Kidney (tissue), 22 donors: ENCODE results near the gene PRR4. TPM values are rescaled to one million over a fixed set of nuclear protein-coding genes. Genes with fewer than 3 reads are reported as not detected.

Experiments used
- DNase-seq, 5 donors: peaks; one replicate each; pipeline ENCODE4 v3.0.0-alpha.2; 2013 to 2020
- FAIRE-seq: peaks from 2 replicates; lab custom pipeline; 2012; peaks lifted over from hg19 to GRCh38; lab: Jason Lieb, UNC
- H3K27ac ChIP-seq, 2 donors: one replicate each; pipeline ENCODE4 v1.7.0; 2013; ENCODE audit warnings: low read depth in 2 of 2, low read length in 2 of 2, inconsistent platforms in 1 of 2
- H3K27me3 ChIP-seq: one replicate; pipeline ENCODE4 v1.7.1; 2013; ENCODE audit warnings: low read length, inconsistent platforms; ENCODE audit not compliant: control insufficient read depth, insufficient read depth
- H3K36me3 ChIP-seq, 3 donors: one replicate each; pipeline versions ENCODE4 v1.7.0 to v1.7.1; 2013; ENCODE audit warnings: low read length in 3 of 3, control low read depth in 1 of 3, inconsistent platforms in 1 of 3; ENCODE audit not compliant: insufficient read depth in 3 of 3, control insufficient read depth in 2 of 3
- H3K4me1 ChIP-seq, 3 donors: one replicate each; pipeline versions ENCODE4 v1.7.0 to v1.7.1; 2013; ENCODE audit warnings: low read length in 3 of 3, inconsistent platforms in 1 of 3, low read depth in 1 of 3; ENCODE audit not compliant: control insufficient read depth in 2 of 3, insufficient read depth in 2 of 3
- H3K4me3 ChIP-seq, 3 donors: one replicate each; pipeline versions ENCODE4 v1.7.0 to v1.8.1; 2013; ENCODE audit warnings: low read length in 3 of 3, control low read depth in 1 of 3, inconsistent platforms in 1 of 3
- H3K9ac ChIP-seq, 3 donors: one replicate each; pipeline versions ENCODE4 v1.7.0 to v1.7.1; 2013; ENCODE audit warnings: low read length in 3 of 3, control low read depth in 1 of 3, inconsistent platforms in 1 of 3
- H3K9me3 ChIP-seq, 3 donors: one replicate each; pipeline versions ENCODE4 v1.7.0 to v1.7.1; 2013; ENCODE audit warnings: low read length in 3 of 3, control low read depth in 1 of 3, inconsistent platforms in 1 of 3; ENCODE audit not compliant: control insufficient read depth in 2 of 3, insufficient read depth in 1 of 3
- intact Hi-C: fragments of 100-400 bp; cut with DNase I; formaldehyde crosslinking; loops from one replicate; pipeline ENCODE4 v1.11.1; 2022
- long read RNA-seq, 10 donors: library from polyadenylated mRNA in 1 of 10; unstranded in 1 of 10; transcript quantifications; one replicate each; pipeline ENCODE4 v2.0.0 and lab custom pipeline, GENCODE V29; 2021 to 2026
- polyA plus RNA-seq: library from polyadenylated mRNA; stranded (reverse); fragments of 350-450 nt; fragmentation: Illumina TruSeq; extraction: RNeasy Lipid Tissue Mini Kit (QIAGEN cat#74804); gene quantifications from one replicate; pipeline ENCODE4 v1.2.3, GENCODE V29; 2014; ENCODE audit warnings: low read depth, low replicate concordance; ENCODE audit not compliant: insufficient read depth
- total RNA-seq: library from RNA; stranded (reverse); fragmentation: NEBNext Ultra II Directional; extraction: Animal tissue kit (Norgen Biotek cat#: 25700); gene quantifications from one replicate; pipeline ENCODE4 v1.2.1, GENCODE V29; 2021
- TF ChIP-seq, protein P1 (sequence below): IDR thresholded peaks from 3 replicates; pipeline ENCODE4 v1.5.1; 2012; ENCODE audit warnings: mild to moderate bottlenecking, moderate library complexity, borderline replicate concordance; ENCODE audit not compliant: insufficient read depth; ENCODE audit errors: extremely low read depth
- donor health status: control.
- donor health status: control.
- donor health status: control.
- donor health status: control.
- donor health status: control.
- donor health status: DM: yes; HTN: yes; CAD: no.
- donor health status: Normal renal cell carcinoma (clear cell type).

Gene PRR4, protein sequence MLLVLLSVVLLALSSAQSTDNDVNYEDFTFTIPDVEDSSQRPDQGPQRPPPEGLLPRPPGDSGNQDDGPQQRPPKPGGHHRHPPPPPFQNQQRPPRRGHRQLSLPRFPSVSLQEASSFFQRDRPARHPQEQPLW
- 1.8 TPM for total RNA-seq
- 3.2 TPM for polyA plus RNA-seq
- long read RNA-seq, donor 1: 0 reads
- long read RNA-seq, donor 2: 0 reads
- long read RNA-seq, donor 3: 0 reads
- long read RNA-seq, donor 4: 0 reads
- long read RNA-seq, donor 5: 0 reads
- long read RNA-seq, donor 6: 0 reads
- long read RNA-seq, donor 7: 0 reads
- long read RNA-seq, donor 8: 0 reads
- long read RNA-seq, donor 9: 0 reads
- long read RNA-seq, donor 10, partial matches to known transcripts: 5 of 5 reads
- long read RNA-seq, donor 10, other reads (novel, unspliced or antisense): 0 of 5 reads

DNA sequence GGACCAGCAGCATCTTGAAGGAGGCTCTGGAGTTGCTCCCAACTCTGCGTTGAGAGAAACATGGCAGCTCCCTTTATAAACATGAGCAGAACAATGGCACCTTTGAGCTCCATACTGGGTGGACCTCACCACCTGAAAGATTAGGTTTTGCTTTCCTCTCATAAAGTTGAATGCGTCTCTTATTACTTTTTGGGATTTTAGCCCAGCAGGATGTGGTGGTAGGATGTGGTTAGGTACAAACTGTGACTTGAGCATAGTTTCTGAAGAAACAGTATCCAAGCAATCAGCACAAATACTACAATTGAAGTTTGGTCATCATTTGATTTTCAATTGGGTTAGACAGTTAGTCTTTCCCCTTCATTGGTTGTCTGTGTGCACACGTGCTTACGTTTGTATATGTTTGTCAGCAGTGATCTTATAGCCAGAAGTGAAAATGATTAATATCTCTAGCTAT, at the start of gene PRR4:
PRR4 (minus strand) TSS at position 51 of the 454 bp plus-strand sequence; CDS start at position 13, 38 bp downstream.
- peaks cover 0 to 2% (median 0%) of the 10 kb centered on the region in 3 donors for H3K36me3 ChIP-seq
- no peaks in the 10 kb centered on the region for H3K9me3 ChIP-seq
- intact Hi-C loops: no loop called here
- no peaks in the 10 kb centered on the region for H3K4me1 ChIP-seq
- no peaks in the 10 kb centered on the region for H3K27me3 ChIP-seq
- H3K27ac ChIP-seq: no peak within 1 kb of the TSS
- no peak within 1 kb of the TSS for H3K4me3 ChIP-seq
- TF ChIP-seq, protein P1, sequence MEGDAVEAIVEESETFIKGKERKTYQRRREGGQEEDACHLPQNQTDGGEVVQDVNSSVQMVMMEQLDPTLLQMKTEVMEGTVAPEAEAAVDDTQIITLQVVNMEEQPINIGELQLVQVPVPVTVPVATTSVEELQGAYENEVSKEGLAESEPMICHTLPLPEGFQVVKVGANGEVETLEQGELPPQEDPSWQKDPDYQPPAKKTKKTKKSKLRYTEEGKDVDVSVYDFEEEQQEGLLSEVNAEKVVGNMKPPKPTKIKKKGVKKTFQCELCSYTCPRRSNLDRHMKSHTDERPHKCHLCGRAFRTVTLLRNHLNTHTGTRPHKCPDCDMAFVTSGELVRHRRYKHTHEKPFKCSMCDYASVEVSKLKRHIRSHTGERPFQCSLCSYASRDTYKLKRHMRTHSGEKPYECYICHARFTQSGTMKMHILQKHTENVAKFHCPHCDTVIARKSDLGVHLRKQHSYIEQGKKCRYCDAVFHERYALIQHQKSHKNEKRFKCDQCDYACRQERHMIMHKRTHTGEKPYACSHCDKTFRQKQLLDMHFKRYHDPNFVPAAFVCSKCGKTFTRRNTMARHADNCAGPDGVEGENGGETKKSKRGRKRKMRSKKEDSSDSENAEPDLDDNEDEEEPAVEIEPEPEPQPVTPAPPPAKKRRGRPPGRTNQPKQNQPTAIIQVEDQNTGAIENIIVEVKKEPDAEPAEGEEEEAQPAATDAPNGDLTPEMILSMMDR: no peak
- no peak for FAIRE-seq
- no peak for DNase-seq
- no peak within 1 kb of the TSS for H3K9ac ChIP-seq

DNA sequence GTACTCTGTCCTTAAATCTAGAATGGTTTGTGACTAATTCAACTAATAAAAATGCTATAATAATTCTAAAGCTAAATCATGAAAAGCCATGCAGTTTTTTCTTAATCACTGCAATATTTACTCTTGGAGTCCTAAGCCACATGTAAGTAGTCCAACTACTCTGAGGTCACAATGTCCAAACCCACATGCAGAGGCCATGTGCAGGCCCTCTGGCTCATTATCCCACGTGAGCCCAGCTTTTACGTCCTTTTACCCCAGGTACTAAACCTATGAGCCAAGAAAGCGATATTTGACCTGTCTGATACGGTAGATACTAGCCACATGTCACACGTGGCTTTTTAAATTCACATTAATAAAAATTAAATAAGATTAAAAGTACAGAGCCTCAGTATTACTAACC, 47.6 kb upstream of the PRR4 start:
- FAIRE-seq (no peak), DNase-seq (no peak)
- TF ChIP-seq, protein P1: no peak
- Histone ChIP-seq H3K9me3 (no peaks in the 10 kb centered on the region), H3K36me3 (no peaks in the 10 kb centered on the region), H3K9ac (no peak overlapping the region), H3K27ac (no peak overlapping the region), H3K4me3 (no peak overlapping the region), H3K4me1 (no peaks in the 10 kb centered on the region), H3K27me3 (no peaks in the 10 kb centered on the region)
- intact Hi-C loops: no loop called here

DNA sequence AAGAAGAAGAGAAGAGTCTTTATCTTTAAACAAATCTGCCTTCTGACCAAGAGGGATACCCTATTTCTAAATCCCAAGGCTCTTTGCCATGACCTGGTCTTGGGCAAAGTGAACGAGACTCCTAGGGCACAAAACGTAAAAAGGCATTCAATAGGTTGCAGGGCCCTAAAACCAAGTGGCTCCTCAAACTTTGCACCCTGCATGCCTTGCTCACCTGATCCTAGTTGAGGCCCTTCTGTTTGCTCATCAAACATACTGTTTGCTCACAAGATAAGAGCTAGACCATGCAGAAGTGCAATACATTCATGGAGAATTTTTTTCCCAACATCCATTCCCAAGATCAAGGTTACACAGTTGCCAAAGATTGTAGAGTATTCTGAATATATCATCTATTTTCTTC, 42.7 kb upstream of the PRR4 start:
- Histone ChIP-seq H3K4me3 (no peak overlapping the region), H3K27ac (no peak overlapping the region), H3K4me1 (no peaks in the 10 kb centered on the region), H3K9ac (no peak overlapping the region), H3K9me3 (no peaks in the 10 kb centered on the region), H3K27me3 (no peaks in the 10 kb centered on the region), H3K36me3 (no peaks in the 10 kb centered on the region)
- FAIRE-seq (no peak), DNase-seq (no peak)
- intact Hi-C loops: no loop called here
- TF ChIP-seq, protein P1: no peak
